Brain pericyte (primary cell): ENCODE results near the gene SH3BP4.

ENCODE experiments used
- DNase-seq: peaks from one replicate; pipeline ENCODE4 v3.0.0-alpha.2; 2012; ENCODE audit warnings: low read depth, low spot score

Gene SH3BP4

DNA sequence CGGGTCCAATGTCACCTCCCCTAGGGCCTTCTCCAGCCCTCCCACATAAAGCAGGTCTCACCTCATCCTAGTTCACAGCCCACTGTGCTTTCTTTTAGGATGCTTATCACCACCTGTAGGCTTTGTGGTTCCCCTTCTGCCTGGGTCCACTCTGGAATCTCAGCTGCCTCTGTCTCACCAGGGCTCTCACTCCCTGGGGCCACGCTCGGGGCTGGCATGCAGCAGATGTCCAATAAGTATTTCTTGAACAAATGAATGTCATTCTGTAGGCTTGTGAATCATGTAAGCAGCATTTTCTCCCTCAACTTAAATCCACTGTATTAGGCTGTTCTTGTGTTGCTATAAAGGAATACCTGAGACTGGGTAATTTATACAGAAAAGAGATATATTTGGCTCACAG lies 4.3 kb upstream of the SH3BP4 start:
- no peak for DNase-seq

DNA sequence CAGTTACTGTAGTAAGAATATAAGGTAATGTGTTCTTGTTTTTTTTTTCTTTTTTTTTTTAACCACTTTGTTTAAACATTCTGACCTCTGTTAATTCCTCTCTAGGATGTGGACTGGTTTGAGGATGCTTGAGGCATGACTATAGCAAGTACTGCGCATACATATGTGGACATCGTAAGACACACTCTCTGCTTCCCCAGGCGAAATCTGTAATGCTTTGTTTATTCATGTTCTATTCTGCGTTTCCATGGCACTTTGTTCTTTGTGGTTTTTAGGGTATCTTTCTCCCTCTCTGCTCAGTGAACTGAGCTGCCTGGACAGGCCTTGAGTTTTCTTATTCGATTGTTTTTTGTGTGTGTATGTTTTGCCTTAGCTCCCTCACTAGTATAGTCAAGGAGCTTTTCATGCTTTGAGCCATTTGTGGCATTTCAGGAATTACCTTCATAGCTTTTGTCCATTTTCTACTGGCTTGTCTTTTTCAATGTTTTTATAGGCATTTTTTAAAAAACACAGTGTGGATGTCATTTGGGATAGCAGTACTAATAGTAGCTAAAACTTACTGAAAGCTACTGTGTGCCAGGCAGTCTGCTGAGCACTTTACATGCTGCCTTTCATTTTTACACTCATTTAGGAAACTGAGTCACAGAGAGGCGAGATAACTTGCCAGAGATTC lies 1.9 kb upstream of the SH3BP4 start:
- DNase-seq: peak; percentile 82

DNA sequence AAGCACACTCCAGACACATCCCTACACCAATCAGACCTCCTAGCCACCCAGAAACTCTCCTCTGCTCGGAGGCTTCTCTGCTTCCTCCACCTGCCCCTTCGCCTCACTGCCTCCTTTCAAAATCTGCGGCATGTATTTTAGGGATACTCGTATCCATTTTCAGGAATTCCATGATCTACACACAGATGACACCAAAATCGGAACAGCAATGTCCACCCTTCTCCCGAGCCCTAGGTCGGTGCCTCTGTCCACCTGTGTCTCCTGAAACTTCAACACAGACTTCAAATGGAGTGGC lies 1.4 kb upstream of the SH3BP4 start:
- DNase-seq: no peak

DNA sequence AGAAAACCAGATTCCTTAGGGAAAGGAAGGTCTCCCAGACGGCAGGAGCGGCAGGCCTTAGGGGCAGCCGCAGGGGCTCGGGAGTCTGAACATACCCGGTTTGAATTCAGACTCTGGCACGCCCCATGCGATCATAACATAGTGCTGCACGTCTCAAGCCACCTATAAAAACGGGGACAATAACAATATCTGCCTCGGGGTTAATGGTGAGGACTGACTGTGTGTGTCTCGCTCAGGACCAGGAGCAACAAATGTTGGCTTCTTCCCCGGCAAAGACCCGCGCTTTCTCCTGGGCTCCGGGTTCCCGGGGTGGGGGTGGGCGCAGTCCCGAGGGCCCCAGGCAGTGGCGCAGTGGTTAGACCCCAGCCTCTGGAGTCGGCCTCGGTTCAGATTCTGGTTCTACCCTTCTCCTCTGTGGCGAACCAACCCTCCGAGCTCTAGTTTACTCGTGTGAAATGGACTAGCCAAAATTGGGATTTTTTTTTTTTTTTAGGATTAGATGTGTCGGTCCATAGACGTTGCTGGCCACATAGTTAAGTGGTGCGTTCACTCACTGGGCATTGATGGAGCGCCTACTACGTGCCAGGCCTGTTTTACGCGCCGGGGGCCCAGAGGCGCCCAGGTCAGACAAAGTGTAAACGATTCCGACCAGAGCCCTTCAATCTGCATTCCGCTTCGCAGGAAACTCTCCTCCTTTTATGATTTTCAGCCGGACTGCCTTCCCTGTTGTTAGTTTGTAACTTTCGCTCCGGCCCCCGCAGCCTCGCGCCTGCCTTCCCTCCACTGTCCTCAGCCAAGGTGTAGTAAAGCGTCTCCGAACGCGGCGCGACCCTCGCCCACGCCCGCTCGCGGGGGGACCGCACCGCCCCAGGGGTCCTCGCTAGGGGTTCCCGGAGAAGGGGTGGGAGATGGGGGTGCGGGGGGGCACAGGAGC lies 820 bp upstream of the SH3BP4 start:
- no peak for DNase-seq

DNA sequence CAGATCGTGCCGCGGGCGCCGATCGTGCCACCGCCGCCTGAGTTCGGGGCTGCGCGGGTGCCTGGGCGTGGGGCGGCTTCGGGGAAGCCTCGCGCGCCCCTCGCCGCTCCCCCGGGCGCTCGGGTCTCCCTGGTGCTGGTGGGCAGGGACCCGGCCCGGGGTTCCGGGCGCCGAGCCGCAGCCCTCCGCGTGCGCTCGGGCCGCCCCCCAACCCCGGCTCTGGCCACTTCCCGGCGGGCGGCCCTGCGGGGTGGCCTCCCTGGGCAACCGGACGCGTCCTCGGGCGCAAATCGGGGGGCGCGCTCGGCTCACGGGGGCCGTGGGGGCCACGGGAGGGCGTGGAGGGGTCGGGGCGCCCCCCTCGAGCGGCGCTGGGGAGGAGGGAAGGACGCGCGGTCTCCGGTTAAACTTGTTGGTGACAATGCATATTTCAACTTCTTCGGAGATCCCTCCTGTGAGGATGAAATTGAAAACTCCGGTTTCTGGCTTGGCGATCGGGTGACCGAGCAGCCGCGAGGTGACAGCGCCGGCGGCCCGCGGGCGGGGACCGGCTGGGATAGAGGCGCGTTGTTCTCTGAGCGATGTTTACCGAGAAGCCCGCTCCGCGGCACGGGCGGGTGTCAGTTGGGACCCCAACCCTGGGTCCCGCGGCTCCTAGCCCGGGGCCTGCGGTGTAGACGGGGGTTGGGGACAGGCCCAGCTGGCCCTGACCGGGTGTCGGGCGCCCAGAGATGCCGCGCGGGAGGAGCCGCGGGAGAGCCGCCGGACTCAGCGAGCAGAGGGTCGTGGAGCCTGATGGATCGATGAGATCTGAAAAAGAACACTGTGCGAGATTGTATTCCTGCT lies 676 bp downstream of the SH3BP4 start:
- DNase-seq: no peak

DNA sequence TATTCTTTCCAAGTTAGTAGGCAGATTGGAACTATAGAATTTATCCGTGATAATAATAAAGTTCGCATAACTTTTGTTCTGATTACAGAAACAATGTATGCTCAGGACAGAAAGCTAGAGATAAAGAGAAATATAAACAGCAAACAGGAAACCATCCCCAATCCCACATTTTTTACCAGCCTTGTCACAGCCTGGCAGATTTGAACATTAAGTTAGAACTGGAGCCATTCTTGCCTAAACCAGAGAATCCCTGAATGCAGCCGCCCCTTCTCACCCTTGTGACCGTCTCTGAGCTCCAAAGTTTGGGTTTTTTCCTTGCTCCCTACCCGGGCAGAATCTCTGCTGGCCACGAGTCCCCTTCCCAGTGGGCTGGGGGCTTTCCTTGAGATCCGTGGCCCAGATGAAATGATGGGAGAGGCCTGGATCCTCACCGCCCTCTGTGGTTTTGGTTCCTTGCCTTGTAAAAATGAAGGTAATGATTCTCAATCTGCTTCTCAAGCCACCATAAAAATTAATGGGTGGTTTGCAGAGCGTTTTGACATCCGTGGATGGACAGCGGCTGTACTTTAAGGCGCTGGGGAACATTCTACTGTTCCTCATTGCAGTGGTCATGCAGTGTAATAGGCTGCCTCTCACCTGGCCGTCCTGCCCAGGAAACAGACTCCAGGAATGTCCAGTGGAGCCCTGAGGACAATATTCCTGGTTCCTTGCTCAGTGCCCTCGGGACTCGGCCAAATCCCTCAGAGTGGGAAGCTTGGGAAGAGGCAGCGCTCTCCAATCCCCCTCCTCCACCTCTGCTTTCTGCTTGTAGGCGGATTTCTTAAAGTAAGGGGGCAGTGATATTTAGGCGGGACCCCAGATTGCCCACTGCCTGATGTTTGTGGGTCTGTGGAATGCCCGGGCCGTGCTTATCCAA lies 1.6 kb downstream of the SH3BP4 start:
- no peak for DNase-seq

DNA sequence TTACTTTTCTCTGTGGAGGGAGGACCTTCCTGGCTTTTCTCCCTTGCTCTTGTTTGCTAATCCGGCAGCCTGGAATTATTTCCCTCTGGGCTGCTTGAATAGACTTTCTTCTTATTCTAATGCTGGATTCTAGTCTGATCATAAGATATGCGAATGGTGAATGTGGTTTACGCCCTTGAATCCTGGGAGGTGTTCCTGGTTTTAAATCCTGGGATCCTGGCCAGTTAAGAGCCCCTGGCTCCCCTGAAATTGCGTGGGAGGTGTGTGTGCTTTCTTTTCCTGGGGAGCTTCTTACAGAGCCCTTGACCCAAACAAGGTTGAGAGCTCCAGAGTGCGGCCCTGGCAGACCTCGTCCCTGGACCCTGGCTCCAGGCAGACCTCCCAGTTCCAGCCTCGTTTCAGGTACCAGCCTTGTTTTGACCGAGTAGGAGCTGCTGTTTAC lies 2.8 kb downstream of the SH3BP4 start:
- DNase-seq: no peak

DNA sequence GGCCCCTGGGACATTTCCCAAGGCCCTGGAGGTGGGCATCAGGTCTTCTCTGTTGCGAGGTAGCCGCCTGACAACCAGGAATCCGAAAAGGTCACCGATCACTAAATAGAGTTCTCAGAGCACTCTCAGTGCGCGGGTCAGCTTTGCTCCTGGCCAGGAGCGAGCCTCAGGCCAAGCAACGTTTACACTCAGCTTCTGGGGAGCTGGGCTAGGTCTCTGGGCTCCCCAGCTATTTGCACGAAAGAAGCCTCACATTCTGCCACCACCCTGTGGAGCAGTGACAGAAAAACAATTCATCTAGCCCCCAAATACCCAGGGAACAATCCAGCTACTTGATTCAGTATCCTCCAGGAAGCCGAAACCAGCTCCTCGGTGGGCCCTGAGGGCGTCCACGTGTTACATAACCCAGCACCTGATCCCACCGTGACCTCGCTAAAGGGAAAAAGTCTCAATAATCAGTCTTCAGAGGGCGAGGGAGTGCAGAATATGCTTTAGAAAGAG lies 3.3 kb downstream of the SH3BP4 start:
- DNase-seq: no peak

DNA sequence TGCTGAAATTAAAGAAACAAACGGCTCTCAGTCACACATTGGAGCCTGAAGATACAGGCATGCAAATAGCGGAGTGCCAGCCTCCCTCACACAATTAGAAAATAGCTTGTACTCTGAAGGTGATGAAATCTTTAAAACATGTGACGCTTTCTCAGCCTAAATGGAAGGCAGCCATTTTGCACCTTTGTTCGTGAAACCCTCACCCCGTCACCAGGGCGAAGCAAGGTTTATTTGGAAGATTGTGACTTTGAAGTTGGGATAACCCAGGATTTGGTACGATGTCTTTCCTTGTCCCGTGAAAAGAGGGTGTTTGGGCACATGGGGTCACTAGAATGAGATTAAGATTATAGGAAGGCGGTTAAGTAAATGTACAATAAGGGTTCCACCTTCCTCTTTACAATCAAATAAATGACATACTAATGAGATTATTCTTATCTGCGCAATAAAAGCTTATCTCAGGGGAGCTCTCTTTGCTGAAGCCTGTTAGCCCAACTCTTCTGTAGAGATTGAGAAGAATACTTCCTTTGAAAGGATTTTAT lies 4.2 kb downstream of the SH3BP4 start:
- no peak for DNase-seq

DNA sequence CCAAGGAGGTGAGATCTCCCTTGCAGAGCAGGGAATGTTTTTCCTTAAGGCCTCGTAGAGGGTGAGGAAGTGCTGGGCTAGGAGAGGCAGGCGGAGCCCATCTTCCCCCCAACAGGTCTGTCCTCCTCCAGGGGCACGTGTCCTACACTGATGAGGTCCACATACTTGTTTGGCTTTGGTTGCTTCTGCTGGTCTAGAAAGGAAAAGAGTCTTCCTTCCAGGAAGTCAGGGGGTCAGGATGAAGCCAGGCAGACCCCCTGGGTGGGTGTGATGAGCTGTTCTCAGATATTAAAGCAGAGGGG lies 6.0 kb downstream of the SH3BP4 start:
- no peak for DNase-seq

DNA sequence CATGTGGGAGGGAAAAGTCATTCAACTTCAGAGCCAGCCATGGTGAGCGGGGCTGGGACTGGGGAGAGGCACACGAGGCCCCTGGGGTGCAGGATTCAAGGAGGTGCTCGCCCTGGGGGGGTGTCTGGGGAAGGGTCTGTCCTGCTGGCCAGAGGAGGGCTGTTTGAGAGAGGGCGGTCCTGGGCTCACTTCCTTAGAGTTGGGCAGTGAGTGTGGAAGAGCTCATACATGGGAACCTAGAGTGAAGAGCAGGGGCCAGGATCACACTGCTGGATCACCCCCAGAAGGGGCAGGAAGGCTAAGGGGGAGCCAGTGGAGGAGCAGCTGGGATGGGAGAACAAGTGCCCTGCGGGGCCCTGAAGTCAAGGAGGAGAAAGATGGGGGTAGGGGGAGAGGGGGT lies 6.5 kb downstream of the SH3BP4 start:
- no peak for DNase-seq

DNA sequence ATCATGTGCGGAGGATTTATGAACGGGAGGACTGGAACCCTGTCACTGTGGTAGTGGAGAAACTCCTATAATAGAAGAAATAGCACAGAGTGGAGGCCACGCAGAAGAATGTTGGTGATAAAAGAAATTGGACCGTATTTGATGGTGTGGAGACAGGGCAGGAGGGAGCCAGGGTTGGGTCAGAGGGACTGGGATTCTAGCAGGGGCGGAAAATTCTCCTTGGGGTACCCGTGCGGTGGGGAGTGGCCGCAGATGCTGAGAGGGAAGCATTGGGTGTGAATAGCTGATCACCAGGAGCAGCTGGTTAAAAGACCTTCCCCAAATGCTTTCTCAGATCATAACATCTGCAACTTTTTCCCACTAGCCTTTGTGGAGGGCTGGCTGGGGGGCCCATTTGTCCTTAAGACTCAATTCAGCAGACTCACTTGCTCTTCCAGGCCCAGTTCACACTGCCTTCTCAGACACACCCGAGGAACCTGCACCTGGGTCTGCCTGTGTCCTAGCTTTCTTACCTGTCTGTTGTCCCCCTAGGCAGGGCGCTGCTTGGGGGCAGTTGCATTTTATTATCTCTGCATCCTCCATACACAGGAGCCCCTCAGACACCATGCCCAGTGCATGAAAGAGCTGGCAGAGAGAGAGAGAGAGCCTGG lies 7.1 kb downstream of the SH3BP4 start:
- no peak for DNase-seq

DNA sequence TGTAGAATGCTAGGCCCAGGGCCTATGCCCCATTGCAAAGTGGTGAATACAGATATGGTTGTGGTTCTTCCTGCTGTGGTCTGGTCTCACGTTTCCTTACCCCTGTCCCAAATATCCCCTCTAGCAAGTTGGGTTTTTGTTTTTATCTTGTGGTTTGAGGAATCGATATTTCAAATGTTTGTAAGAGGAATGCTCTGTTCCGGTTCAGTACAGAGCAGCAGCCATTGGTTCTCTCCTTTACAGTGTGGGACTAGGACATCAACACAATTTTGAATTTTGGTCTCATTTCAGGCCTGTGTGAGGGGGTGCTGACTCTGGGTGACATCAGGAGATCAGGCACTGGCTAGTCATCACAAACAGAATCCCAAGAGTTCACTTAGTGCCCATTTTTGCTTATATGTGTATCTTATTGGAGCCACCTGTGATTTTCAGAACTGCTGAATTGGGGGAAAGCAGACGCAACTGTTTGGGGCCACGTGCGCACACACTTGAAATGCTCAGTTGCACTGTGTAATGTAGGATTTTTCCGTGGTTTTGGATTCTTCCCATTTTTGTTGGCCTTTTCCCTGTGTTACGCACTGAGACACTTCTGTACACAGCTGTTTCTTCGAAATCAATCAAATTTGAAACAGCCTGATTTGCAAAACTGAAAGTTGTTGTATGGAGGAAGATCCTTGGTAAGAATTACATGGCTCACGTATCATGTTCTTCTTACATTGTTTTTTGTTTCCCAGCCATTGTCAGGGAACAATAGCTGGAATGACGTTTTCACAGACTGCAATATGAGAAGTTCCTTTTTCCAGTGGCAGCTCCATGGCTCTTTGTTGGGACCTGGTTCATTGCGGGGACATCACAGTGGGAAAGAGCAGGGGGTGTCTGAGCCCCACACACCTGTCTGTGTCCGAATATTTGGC lies 8.6 kb downstream of the SH3BP4 start:
- no peak for DNase-seq

DNA sequence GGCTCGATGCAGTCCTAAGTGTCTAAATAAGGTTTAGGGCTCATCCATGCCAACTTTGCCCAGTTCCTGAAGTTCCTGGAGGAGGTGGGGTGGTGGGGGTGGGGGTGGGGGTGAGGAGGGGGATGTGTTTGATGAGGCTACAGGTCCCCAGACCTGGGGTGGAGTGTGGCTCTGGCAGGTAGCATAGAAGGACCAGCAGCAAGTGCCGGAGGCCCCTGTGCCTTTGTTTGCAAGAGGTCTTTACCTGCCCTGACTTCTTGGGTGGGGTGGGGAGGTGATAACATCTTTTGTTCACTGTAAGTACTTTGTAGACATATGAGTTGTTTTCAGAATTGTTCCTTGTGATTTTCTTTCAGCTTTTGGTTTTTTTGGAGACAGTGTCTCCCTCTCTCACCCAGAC lies 10.0 kb downstream of the SH3BP4 start:
- DNase-seq: no peak

DNA sequence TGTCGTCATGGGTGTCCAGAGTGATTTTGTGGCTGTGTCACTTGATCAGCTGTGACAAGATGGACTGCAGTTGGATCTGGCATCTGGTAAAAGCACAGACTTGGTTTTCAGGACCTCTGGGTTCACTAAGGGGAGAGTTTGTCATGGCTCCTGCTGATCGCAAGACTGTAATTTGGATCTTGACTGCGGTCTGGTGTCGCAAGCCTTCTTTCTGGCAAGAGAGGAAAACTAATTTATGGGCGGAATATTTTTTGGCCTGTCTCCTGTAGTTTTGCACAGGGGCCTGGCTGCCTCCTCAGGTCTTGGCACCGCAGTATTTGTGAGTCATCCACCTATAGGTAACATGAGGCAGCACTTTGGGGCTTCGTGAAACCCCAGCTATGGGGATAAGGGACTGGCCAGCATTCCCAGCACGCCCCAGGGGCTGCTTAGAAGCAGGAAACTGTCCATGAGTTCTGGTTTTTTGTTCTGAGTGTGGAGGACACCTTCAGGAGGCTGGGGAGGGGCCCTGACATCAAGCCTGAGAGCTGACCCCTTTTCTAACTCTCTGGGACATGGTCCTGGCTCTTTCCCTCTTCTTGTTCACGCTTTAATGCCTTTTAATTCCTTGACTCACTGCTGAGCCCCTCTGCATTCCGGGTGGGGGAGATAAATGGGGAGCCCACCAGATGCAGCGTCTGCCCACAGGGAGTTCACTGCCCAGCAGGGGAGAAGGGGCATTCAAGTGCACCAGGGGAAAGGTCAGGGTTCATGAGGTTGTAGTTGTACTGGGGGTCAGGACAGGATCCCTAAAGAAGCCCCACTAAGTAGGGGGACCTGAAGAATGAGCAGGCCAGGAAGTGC lies 12.2 kb downstream of the SH3BP4 start:
- no peak for DNase-seq

DNA sequence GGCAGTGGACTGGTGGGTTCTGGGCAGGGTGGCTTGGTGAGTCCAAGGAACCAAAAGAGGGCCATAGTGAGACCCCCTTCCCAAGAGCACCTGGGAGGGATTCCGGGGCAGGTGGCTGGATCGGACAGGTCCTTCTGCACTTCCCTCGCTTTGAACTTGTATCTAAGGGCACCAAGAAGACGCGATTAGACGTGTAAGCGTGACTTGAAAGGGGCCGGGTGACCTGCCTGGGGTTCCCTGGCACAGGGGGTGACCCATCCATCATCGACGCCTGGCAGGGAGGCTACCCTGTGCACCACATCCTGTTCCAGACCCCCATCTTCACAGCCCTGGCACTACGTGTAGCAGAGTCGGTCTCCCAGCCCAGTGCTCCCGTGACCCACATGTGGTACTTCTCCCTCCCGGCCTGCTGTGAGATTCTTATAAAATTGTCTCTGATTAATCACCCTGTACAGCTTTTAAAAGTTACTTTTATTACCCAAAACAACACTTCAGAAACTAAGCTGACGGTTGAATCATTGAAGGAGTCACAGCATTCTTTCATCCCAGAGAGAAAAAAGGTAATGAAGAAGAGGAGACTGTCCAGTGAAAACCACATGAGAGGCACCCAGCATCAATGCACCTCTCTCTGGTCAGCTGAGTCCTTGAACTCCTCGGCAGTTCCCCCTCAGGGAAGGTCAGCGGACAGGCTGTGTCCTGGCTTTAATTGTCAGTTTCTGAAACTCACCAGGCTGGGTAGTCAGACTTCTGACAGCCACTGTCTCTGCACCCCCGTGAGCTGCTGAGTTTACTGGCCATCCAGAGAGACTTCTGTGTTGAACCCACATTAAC lies 13.0 kb downstream of the SH3BP4 start:
- no peak for DNase-seq

DNA sequence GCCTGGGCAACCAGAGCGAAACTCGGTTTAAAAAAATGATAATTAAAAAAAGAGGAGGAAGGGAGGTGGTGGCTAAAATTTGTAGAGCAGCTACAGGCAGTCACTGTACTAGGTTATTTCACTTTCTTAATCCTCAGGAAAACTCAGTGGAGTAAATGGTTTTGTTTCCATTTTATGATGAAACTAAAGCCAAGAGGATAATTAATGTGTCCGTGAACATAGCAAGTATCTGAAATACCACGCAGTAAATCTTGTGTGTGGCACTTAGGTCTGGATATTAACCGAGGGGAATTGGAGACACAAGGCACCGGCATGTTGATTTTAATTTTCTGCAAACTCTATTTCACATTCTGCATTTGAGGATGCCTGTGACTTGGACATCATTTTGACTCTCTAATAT lies 14.5 kb downstream of the SH3BP4 start:
- no peak for DNase-seq
